ENCODE results near the gene KRTAP10-6.
"Not testable (repeated sequence)": the region's sequence is repeated elsewhere in the genome, so short reads cannot be mapped to it uniquely, and the experiment has no call there.

Gene KRTAP10-6

DNA sequence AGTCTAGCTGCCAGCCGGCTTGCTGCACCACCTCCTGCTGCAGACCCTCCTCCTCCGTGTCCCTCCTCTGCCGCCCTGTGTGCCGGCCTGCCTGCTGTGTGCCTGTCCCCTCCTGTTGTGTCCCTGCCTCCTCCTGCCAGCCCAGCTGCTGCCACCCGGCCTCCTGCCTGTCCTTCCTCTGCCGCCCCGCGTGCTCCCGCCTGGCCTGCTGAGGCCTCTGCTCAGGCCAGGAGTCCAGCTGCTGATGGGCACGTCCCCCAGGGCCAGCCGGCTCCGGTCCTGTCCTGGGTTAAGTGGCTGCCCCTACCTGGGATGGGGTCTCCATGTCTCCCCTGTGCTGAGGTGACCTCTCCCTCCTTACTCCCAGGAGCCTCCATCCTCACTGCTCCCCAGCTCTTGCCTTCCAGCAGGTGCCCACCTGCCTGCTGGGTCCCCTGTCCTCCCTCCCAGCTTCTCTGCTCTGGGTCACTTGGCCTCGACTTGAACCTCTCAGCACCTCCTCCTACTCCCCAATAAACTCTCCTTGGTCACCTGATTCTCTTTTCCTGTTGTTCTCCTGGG, 20.4 kb upstream of the KRTAP10-6 start:
- TF ChIP-seq, protein P1, sequence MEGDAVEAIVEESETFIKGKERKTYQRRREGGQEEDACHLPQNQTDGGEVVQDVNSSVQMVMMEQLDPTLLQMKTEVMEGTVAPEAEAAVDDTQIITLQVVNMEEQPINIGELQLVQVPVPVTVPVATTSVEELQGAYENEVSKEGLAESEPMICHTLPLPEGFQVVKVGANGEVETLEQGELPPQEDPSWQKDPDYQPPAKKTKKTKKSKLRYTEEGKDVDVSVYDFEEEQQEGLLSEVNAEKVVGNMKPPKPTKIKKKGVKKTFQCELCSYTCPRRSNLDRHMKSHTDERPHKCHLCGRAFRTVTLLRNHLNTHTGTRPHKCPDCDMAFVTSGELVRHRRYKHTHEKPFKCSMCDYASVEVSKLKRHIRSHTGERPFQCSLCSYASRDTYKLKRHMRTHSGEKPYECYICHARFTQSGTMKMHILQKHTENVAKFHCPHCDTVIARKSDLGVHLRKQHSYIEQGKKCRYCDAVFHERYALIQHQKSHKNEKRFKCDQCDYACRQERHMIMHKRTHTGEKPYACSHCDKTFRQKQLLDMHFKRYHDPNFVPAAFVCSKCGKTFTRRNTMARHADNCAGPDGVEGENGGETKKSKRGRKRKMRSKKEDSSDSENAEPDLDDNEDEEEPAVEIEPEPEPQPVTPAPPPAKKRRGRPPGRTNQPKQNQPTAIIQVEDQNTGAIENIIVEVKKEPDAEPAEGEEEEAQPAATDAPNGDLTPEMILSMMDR (IDR thresholded peaks at IDR 0.05; ENCODE audit: insufficient read depth, low read depth, low read length, missing control alignments) = no peak
- DNase-seq (ENCODE audit: low read depth) = no peak
- H3K4me3 ChIP-seq (ENCODE audit: low read depth, low read length) = no peak overlapping the region

DNA sequence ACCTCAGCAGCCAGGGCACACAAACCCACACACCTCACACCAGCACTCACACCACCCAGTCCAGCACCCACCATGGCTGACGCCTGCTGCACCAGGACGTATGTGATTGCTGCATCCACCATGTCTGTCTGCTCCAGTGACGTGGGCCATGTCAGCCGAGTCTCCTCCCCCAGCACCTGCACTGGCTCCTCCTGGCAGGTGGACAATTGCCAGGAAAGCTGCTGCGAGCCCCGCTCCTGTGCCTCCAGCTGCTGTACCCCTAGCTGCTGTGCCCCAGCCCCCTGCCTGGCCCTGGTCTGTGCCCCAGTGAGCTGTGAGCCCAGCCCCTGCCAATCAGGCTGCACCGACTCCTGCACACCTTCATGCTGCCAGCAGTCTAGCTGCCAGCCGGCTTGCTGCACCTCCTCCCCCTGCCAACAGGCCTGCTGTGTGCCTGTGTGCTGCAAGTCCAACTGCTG, 19.8 kb upstream of the KRTAP10-6 start, which contains the start of gene KRTAP10-8:
Gene KRTAP10-8 (plus strand): TSS at position 51 of the 458 bp plus-strand sequence. CDS start 22 bp downstream, at position 73.
- DNase-seq (ENCODE audit: low read depth) = no peak
- no peak within 1 kb of the TSS for H3K4me3 ChIP-seq (ENCODE audit: low read depth, low read length)
- TF ChIP-seq, protein P1 (IDR thresholded peaks at IDR 0.05; ENCODE audit: insufficient read depth, low read depth, low read length, missing control alignments) = no peak

DNA sequence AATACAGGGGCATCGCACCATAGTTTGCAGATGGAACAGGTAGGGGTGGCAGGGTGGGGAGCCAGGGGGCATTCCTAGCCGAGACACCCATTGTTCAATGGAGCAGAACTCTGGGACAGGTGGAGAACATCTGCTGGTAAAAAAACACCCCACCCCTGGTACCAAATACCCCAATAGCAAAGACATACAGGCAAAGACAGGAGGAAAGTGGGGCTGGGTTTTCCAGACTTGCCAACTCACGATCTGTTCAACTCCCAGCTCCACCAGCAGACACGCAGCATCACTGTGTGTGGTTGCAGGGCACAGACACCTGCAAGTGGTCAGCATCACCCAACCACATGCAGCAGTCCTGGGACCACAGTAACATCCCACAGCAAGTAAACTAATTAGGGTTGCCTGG, 19.2 kb upstream of the KRTAP10-6 start:
- DNase-seq (ENCODE audit: low read depth) = no peak

DNA sequence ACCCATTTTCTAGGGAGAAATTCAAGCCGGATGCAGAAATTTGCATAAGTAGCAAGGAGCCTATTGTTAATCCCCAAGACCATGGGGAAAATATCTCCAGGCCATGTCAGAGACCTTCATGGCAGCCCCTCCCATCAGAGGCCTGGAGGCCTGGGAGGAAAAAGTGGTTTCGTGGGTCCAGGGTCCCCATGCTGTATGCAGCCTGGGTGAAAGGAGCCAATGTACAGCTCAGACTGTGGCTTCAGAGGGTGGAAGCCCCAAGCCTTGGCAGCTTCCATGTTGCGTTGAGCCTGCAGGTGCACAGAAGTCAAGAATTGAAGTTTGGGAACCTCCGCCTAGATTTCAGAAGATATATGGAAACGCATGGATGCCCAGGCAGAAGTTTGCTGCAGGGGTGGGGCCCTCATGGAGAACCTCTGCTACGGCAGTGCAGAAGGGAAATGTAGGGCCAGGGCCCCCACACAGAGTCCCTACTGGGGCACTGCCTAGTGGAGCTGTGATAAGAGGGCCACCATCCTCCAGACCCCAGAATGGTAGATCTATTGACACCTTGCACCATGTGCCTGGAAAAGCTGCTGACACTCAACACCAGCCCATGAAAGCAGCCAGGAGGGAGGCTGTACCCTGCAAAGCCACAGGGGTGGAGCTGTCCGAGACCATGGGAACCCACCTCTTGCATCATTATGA, 18.0 kb upstream of the KRTAP10-6 start:
- not testable (repeated sequence) for H3K4me3 ChIP-seq (ENCODE audit: low read depth, low read length); DNase-seq (ENCODE audit: low read depth)

More for the DNA sequence above, 19.2 kb upstream of the KRTAP10-6 start:
- TF ChIP-seq, protein P1 (IDR thresholded peaks at IDR 0.05; ENCODE audit: insufficient read depth, low read depth, low read length, missing control alignments) = no peak
- no peak overlapping the region for H3K4me3 ChIP-seq (ENCODE audit: low read depth, low read length)

DNA sequence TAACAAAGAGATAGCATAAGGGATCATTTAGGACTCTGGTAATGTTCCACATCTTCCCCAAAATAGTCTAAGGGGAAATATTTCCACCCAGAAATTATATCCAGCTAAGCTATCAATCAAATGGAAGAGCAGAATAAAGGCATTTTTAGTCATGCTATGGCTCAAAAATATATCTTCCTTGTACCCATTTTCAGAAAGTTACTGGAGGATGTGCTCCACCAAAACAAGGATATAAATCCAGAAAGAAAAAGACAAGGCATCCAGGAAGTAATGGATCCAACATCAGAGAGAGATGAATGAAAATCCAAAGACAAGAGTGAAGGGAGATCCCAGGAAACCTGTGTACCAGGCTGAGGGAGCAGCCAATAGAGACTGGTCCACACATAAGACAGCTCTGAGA, 16.9 kb upstream of the KRTAP10-6 start:
- no peak overlapping the region for H3K4me3 ChIP-seq (ENCODE audit: low read depth, low read length)
- no peak for DNase-seq (ENCODE audit: low read depth)
- TF ChIP-seq, protein P1 (IDR thresholded peaks at IDR 0.05; ENCODE audit: insufficient read depth, low read depth, low read length, missing control alignments) = no peak

DNA sequence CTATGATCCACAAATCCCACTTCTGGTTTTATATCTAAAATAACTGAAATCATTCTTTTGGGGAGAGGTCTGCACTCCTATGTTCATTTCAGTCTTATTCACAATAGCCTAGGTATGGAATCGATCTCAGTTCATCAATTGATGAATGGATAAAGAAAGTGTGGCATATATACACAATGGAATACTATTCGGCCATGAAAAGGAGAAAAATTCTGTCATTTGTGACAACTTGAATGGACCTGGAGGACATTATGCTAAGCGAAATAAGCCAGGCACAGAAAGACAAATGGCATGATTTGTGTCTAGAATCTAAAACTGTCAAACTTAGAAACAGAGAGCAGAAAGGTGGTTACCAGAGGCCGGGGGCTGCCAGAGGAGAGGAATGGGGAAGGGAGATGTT, 14.2 kb upstream of the KRTAP10-6 start:
- DNase-seq (ENCODE audit: low read depth) = no peak
- TF ChIP-seq, protein P1 (IDR thresholded peaks at IDR 0.05; ENCODE audit: insufficient read depth, low read depth, low read length, missing control alignments) = no peak
- H3K4me3 ChIP-seq (ENCODE audit: low read depth, low read length) = no peak overlapping the region

DNA sequence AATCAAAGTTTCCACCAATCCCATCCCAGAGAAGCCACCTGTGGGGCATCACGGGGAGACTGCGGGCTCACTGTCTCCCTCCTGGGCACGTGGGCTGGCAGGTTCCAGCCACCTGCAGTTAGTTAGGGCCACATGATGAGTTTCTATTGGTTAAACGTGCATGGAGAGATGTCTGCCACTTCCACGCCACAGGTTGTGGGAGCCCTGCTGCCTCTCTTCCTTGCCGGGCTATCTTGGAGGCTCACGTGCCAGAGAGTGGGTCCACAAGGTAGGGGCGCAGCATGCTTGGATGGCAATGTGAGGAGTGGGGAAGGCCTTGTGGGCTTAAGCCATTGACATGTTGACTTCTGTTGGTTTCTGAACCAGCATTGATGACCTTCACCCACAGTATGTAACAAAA, 11.6 kb upstream of the KRTAP10-6 start:
- no peak overlapping the region for H3K4me3 ChIP-seq (ENCODE audit: low read depth, low read length)
- DNase-seq (ENCODE audit: low read depth) = no peak
- TF ChIP-seq, protein P1 (IDR thresholded peaks at IDR 0.05; ENCODE audit: insufficient read depth, low read depth, low read length, missing control alignments) = no peak
